HepG2 (cell line): Measurements from ENCODE around the gene POU6F2. TPM values are rescaled to one million over a fixed set of nuclear protein-coding genes. Genes with fewer than 3 reads are reported as not detected.

Source experiments
- ATAC-seq: fragments of 200-7000 bp; cut with Tn5 transposase; 3 replicates; pipeline ENCODE4 v1.9.1; 2020; ENCODE audit warnings: mild to moderate bottlenecking, moderate library complexity
- BruUV-seq: library from RNA; stranded (reverse); fragments of 400-500 nt; replicated peaks from 2 replicates; lab custom pipeline; 2021; lab: Mats Ljungman, UMichigan
- CTCF ChIA-PET: fragments of 300-600 bp; formaldehyde crosslinking; extraction: SDS; loops from one replicate; lab custom pipeline; 2021; ENCODE audit warnings: low total read pairs, inconsistent platforms, low intra/inter-chr PET ratio; lab: Yijun Ruan, JAX
- POLR2A ChIA-PET: fragments of 350-600 bp; sonication (Branson Sonifier 250); formaldehyde crosslinking; loops from one replicate; lab custom pipeline; 2020; ENCODE audit warnings: antibody characterized with exemption, inconsistent platforms; lab: Yijun Ruan, JAX
- DNase-seq: peaks from one replicate; pipeline ENCODE4 v3.0.0-alpha.2; 2015; ENCODE audit warnings: low spot score
- FAIRE-seq: peaks from 3 replicates; lab custom pipeline; 2011; peaks lifted over from hg19 to GRCh38; lab: Jason Lieb, UNC
- H2AFZ ChIP-seq: one replicate; pipeline ENCODE4 v1.6.1; 2011; ENCODE audit warnings: low read length, inconsistent platforms
- H3K27ac ChIP-seq: fragments of 300-600 bp; 3 replicates; pipeline ENCODE4 v1.8.0; 2011; ENCODE audit warnings: mixed run types, mild to moderate bottlenecking, mixed read lengths, low read length, inconsistent platforms; ENCODE audit not compliant: insufficient read depth; ENCODE audit errors: extremely low read length
- H3K27me3 ChIP-seq, 2 experiments: fragments of 200-600 bp in 1 of 2; 2 replicates in 1 of 2; 3 replicates in 1 of 2; pipeline versions ENCODE4 v1.6.0 to v1.8.0; 2011; ENCODE audit warnings: low read length in 2 of 2, mild to moderate bottlenecking in 2 of 2, moderate library complexity in 2 of 2, inconsistent platforms in 1 of 2; ENCODE audit not compliant: insufficient read depth in 2 of 2, control insufficient read depth in 1 of 2
- H3K36me3 ChIP-seq, 2 experiments: fragments of 200-600 bp in 1 of 2; replicated peaks in 1 of 2; 2 replicates in 1 of 2; 3 replicates in 1 of 2; pipeline versions ENCODE4 v1.5.1 to v1.8.0; 2011; ENCODE audit warnings: low read length in 2 of 2, inconsistent platforms in 1 of 2; ENCODE audit not compliant: insufficient read depth in 2 of 2, control insufficient read depth in 1 of 2
- H3K4me1 ChIP-seq: 2 replicates; pipeline ENCODE4 v1.5.1; 2012; ENCODE audit warnings: low read length, inconsistent platforms; ENCODE audit not compliant: insufficient read depth
- H3K4me2 ChIP-seq: 2 replicates; pipeline ENCODE4 v1.6.0; 2011; ENCODE audit warnings: low read depth, low read length, inconsistent platforms
- H3K4me3 ChIP-seq, 3 experiments: fragments of 200-600 bp in 1 of 3; sonication (generic), shearing (Covaris generic) in 1 of 3; replicated peaks in 1 of 3; 2 replicates each; pipeline ENCODE4 v1.5.1; 2011 to 2016; ENCODE audit warnings: low read length in 3 of 3, inconsistent platforms in 2 of 3, low read depth in 2 of 3, mild to moderate bottlenecking in 2 of 3, control low read depth in 1 of 3, mixed read lengths in 1 of 3; ENCODE audit not compliant: insufficient read depth in 1 of 3
- H3K79me2 ChIP-seq: one replicate; pipeline ENCODE4 v1.6.1; 2011; ENCODE audit warnings: low read length, inconsistent platforms; ENCODE audit not compliant: insufficient read depth
- H3K9ac ChIP-seq: 2 replicates; pipeline ENCODE4 v1.6.0; 2011; ENCODE audit warnings: mild to moderate bottlenecking, low read depth, low read length, inconsistent platforms; ENCODE audit not compliant: insufficient read depth
- H3K9me3 ChIP-seq: 2 replicates; pipeline ENCODE4 v1.5.1; 2012; ENCODE audit warnings: mild to moderate bottlenecking, low read length
- H4K20me1 ChIP-seq: 2 replicates; pipeline ENCODE4 v1.6.0; 2011; ENCODE audit warnings: inconsistent platforms, mild to moderate bottlenecking, low read length, moderate library complexity; ENCODE audit not compliant: insufficient read depth
- AKNA ChIP-seq: sonication (generic); formaldehyde crosslinking; IDR thresholded peaks from 2 replicates; pipeline ENCODE4 v1.4.0; 2020; ENCODE audit warnings: missing genetic modification reagents, borderline replicate concordance
- CBX2 ChIP-seq, 2 experiments: fragments of 200-600 bp in 1 of 2; sonication (generic); formaldehyde crosslinking in 1 of 2; IDR thresholded peaks; 2 replicates each; pipeline versions ENCODE4 v1.7.0 to v1.8.1; 2018 to 2022; ENCODE audit warnings: low read depth in 2 of 2, low read length in 1 of 2, mild to moderate bottlenecking in 1 of 2, missing genetic modification reagents in 1 of 2
- ERF ChIP-seq: IDR thresholded peaks from 2 replicates; pipeline ENCODE4 v1.6.1; 2018; ENCODE audit warnings: missing biosample characterization, missing genetic modification reagents
- HINFP ChIP-seq: sonication (generic); formaldehyde crosslinking; IDR thresholded peaks from 2 replicates; pipeline ENCODE4 v1.4.0; 2020; ENCODE audit warnings: low read depth, mild to moderate bottlenecking, missing genetic modification reagents
- MEIS2 ChIP-seq: sonication (generic); formaldehyde crosslinking; IDR thresholded peaks from 2 replicates; pipeline ENCODE4 v1.9.0; 2021; ENCODE audit warnings: mild to moderate bottlenecking, missing genetic modification reagents
- NFE2L2 ChIP-seq: fragments of 150-350 bp; IDR thresholded peaks from 2 replicates; pipeline ENCODE4 v1.6.1; 2014; ENCODE audit warnings: low read length
- YEATS4 ChIP-seq: sonication (generic); formaldehyde crosslinking; IDR thresholded peaks from 2 replicates; pipeline ENCODE4 v1.4.0; 2020; ENCODE audit warnings: missing genetic modification reagents, borderline replicate concordance
- ZFP37 ChIP-seq: sonication (generic); formaldehyde crosslinking; IDR thresholded peaks from 2 replicates; pipeline ENCODE4 v1.4.0; 2020; ENCODE audit warnings: missing genetic modification reagents, borderline replicate concordance
- ZNF101 ChIP-seq: sonication (generic); formaldehyde crosslinking; IDR thresholded peaks from 2 replicates; pipeline ENCODE4 v1.4.0; 2020; ENCODE audit warnings: mild to moderate bottlenecking, low read depth, missing genetic modification reagents, borderline replicate concordance
- ZNF333 ChIP-seq: sonication (generic); formaldehyde crosslinking; IDR thresholded peaks from 2 replicates; pipeline ENCODE4 v1.4.0; 2020; ENCODE audit warnings: mild to moderate bottlenecking, missing genetic modification reagents, borderline replicate concordance
- ZNF576 ChIP-seq: sonication (generic); formaldehyde crosslinking; IDR thresholded peaks from 2 replicates; pipeline ENCODE4 v1.4.0; 2020; ENCODE audit warnings: mild to moderate bottlenecking, missing genetic modification reagents
- WGBS: methylation state at CpG from one replicate; pipeline ENCODE4 v1.1.6; 2017; ENCODE audit warnings: low lambda C conversion rate; 5-methylcytosine and 5-hydroxymethylcytosine counted together
- in situ Hi-C: cut with HindIII; loops from 2 replicates; pipeline ENCODE4 v1.10.0; 2017; ENCODE audit warnings: low pct_unique_long_range_greater_than_20kb; ENCODE audit not compliant: extremely low pct_ligation_motif_present
- intact Hi-C: fragments of 100-400 bp; cut with micrococcal nuclease; formaldehyde crosslinking; loops from one replicate; pipeline ENCODE4 v1.10.0; 2022; ENCODE audit not compliant: unreplicated experiment
- polyA plus RNA-seq, 8 experiments: library from polyadenylated mRNA; depleted of rRNA in 3 of 8; stranded (reverse) in 7 of 8; unstranded in 1 of 8; fragments of >200 nt; fragmentation: Illumina TruSeq in 4 of 8; extraction: Trizol in 4 of 8; gene quantifications; 2 replicates each; pipeline versions ENCODE4 v1.2.1 to v1.2.3, GENCODE V29; 2011 to 2016; ENCODE audit warnings: low read depth in 4 of 8, missing spikeins in 1 of 8, mixed read lengths in 1 of 8; ENCODE audit not compliant: insufficient read depth in 1 of 8
- total RNA-seq, 5 experiments: library from RNA; depleted of rRNA; stranded (reverse); fragments of >200 nt; fragmentation: Illumina TruSeq; extraction: Trizol; gene quantifications; 2 replicates each; pipeline ENCODE4 v1.2.3, GENCODE V29; 2016; ENCODE audit warnings: low read depth in 1 of 5

The POU6F2 gene
- total and polyA plus RNA-seq, 2 of the 13 experiments (the other 11 are each of a cell fraction or from before 2014, with no cell fraction given) = not detected

GRCh38 chr7:39154815-39155214 lies 177.1 kb downstream of the POU6F2 start (continued):
- TF ChIP-seq HINFP (CRISPR knock-in tag) (no peak), AKNA (CRISPR knock-in tag) (no peak), ERF (no peak), YEATS4 (CRISPR knock-in tag) (no peak)

- H3K27ac ChIP-seq = no peak overlapping the region
- H2AFZ ChIP-seq = no peak overlapping the region
- no peak overlapping the region for H3K9ac ChIP-seq
- no peak overlapping the region for H3K4me2 ChIP-seq
- H3K79me2 ChIP-seq = no peaks in the 10 kb centered on the region
- H4K20me1 ChIP-seq = no peaks in the 10 kb centered on the region
- ChIA-PET POLR2A (no interaction called here), CTCF (no interaction called here)
- H3K9me3 ChIP-seq = no peaks in the 10 kb centered on the region
- H3K27me3 ChIP-seq = peaks cover 0 to 3% of the 10 kb centered on the region in 2 experiments; a peak in 1 of 5 replicates
- 17% methylated on average over 3 of the region's 3 CpGs for WGBS
- H3K4me1 ChIP-seq = no peaks in the 10 kb centered on the region
- ATAC-seq (no peak), FAIRE-seq (no peak)
- no TSS peak for BruUV-seq
- no peak overlapping the region for H3K4me3 ChIP-seq
- in situ Hi-C loops = no loop called here
- no peak for TF ChIP-seq CBX2 (IDR thresholded peaks at IDR 0.05; ENCODE audit: low read depth, low read length)
- no peak for TF ChIP-seq CBX2 (CRISPR knock-in tag; IDR thresholded peaks at IDR 0.05; ENCODE audit: low read depth)
- no peak for TF ChIP-seq ZNF101 (CRISPR knock-in tag)
- TF ChIP-seq ZNF333 = no peak
- TF ChIP-seq NFE2L2 = no peak
- no peak for TF ChIP-seq ZNF576 (CRISPR knock-in tag)
- TF ChIP-seq MEIS2 (CRISPR knock-in tag) = no peak
- TF ChIP-seq ZFP37 (CRISPR knock-in tag) = no peak
- TF ChIP-seq, all 625 proteins: peak for 0
- DNase-seq = no peak
- no peaks in the 10 kb centered on the region for H3K36me3 ChIP-seq
- intact Hi-C loops = no loop called here
These were observed 180.7 kb downstream of the POU6F2 start for GRCh38 chr7:39158367-39158766.
